HUDEP-2 (cell line): ENCODE data around the gene TMEM143.
A peak's percentile ranks its signal among the peaks of the same experiment; 100 is the strongest.
"Not testable (repeated sequence)": the region's sequence is repeated elsewhere in the genome, so short reads cannot be mapped to it uniquely, and the experiment has no call there.

Source experiments
- DNase-seq, 76 experiments: peaks; one replicate each; lab custom pipeline; 2025; ENCODE audit not compliant: unreplicated experiment in 76 of 76; lab: John Stamatoyannopoulos, UW

The TMEM143 gene

GRCh38 chr19:48332662-48333466, 30.9 kb downstream of the TMEM143 start:
- DNase-seq: peak in 75 of 76 experiments; percentile 96 to 100 (median 100)

- DNase-seq: no peak
These were observed 31.4 kb downstream of the TMEM143 start for GRCh38 chr19:48332351-48332661.

- peak in 71 of 76 experiments; percentile 44 to 89 (median 76) for DNase-seq
These were observed 33.6 kb downstream of the TMEM143 start for GRCh38 chr19:48330012-48330681.

- DNase-seq: peak in 44 of 76 experiments; percentile 13 to 72 (median 39)
These were observed 34.4 kb downstream of the TMEM143 start for GRCh38 chr19:48329167-48329891.

GRCh38 chr19:48325265-48325910, 38.4 kb downstream of the TMEM143 start, which contains the start of gene EMP3:
Gene EMP3 (plus strand): TSS chr19:48325552. CDS start chr19:48326845, 1,293 bp downstream.
- DNase-seq: peak in 73 of 76 experiments; percentile 48 to 93 (median 83)

- peak in 75 of 76 experiments; percentile 84 to 100 (median 100) for DNase-seq
These were observed 41.8 kb downstream of the TMEM143 start for GRCh38 chr19:48321622-48322591.

GRCh38 chr19:48321372-48321621, 42.4 kb downstream of the TMEM143 start:
- DNase-seq: peak; percentile 74 to 100 (median 99)

GRCh38 chr19:48319647-48320541, 43.8 kb downstream of the TMEM143 start:
- DNase-seq: peak in 69 of 76 experiments; percentile 29 to 96 (median 72)

- DNase-seq: no peak
These were observed 45.3 kb downstream of the TMEM143 start for GRCh38 chr19:48318286-48318987.

- not testable (repeated sequence) for DNase-seq
These were observed 46.1 kb downstream of the TMEM143 start for GRCh38 chr19:48317708-48317960.

GRCh38 chr19:48315712-48316111, 48.0 kb downstream of the TMEM143 start:
- DNase-seq: no peak

GRCh38 chr19:48311384-48311783, 52.4 kb downstream of the TMEM143 start:
- no peak for DNase-seq

- DNase-seq: no peak
These were observed 53.5 kb downstream of the TMEM143 start for GRCh38 chr19:48310227-48310626.

- not testable (repeated sequence) for DNase-seq
These were observed 54.0 kb downstream of the TMEM143 start for GRCh38 chr19:48309731-48310130.

- DNase-seq: peak in 60 of 76 experiments; percentile 10 to 79 (median 40)
These were observed 54.8 kb downstream of the TMEM143 start for GRCh38 chr19:48308631-48309586.

- no peak for DNase-seq
These were observed 59.9 kb downstream of the TMEM143 start for GRCh38 chr19:48303866-48304265.

- DNase-seq: no peak
These were observed 60.4 kb downstream of the TMEM143 start for GRCh38 chr19:48303367-48303766.
